HPDE6-E6E7 (cell line): ENCODE data around the gene CPS1.

Experiments used
- DNase-seq: peaks from one replicate; pipeline ENCODE4 v3.0.0; 2011; ENCODE audit warnings: missing footprints; ENCODE audit errors: extremely low spot score

Gene CPS1

DNA sequence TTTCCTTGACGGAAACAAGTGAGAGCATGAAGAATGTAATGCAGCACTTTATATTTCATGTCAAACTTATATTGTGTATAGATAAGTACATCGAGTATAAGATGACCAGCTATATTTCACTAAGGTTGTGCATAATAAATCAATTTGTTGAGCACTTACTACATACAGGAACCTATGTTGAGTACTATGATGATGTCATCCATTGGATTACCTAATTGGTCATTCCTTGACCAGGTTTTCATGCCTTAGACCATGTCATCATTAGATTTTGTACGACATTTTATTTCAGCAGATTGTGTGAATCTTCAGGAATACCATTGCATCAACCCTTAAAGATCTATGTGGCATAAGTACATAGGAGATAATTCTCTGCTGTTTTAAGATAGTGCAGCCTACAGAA, 119.7 kb downstream of the CPS1 start:
- no peak for DNase-seq

DNA sequence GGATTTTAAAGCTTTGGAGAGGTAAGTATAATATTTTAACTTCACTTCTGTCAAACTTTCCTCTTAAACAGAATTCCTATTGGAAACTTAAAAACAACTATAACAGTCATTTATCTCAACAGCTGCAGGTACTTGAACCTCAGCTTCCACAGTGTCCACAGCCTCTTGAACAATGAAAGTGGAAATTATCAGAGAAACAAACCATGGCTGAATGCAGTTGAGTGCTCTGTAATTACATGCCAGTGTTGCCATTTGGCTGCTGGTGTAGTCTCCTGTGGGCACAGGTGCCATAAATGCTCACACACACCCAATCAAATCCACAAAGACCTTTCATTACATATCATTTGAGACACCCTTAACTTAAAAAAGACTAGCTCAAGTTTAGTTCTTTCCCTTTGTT, 125.1 kb downstream of the CPS1 start:
- no peak for DNase-seq

DNA sequence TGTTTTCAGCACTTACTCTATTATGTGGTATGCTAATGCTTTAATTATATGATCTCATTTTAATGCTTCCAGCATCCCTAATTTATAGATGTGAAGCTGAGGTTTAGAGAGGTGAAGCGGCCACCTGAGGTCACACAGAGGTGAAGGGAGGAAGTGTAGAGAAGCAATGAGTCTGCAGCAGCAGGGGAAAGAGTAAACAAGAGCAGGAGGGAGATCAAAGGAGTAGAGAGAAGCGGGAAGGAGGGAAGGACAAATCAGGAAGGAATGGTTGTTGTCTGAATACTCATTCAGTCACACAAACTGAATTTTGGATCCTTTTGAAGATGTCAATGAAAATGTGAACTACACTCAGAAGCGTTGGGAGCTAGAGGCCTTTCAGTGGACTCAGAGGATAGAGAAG, 130.0 kb downstream of the CPS1 start:
- no peak for DNase-seq

- DNase-seq: no peak
These were observed 131.5 kb downstream of the CPS1 start for GRCh38 chr2:210687786-210688470.

DNA sequence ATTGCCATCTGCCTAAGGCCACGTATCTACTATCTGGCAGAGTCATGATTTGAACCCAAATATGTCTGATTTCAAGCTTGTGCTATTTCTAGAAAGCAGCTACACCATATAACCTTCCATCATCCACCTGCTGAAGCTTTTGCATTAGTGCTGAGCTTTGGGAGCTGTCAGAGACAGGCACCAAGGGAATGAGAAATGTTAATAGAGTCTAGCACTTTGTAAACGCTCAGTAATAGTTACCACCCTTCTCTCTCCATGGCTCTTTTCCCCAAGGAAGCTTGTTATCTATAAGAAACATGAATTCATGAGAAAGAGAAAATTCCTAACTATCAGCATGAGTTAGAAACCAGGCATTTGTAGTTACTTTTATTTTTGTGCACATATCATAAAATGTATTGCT, 151.5 kb downstream of the CPS1 start:
- no peak for DNase-seq

DNA sequence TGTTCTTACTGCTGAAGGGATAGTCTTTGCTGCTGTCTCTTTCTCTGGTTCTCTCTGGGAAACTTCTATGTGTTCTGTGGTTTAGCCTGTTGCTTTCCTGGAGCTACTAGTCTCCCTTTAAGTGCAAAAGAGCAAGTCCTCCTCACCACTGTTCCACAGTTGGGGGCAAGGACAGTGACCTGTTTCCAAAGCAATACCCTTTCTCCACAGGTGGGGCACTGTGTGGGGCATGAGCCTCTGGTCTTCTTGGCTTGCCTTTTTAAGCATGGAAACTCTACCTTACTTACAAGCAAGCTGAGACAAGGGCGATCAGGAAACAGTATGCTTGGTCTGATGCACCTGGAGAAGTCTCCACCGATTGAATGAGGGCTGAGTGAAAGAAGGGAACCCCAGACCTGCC, 156.7 kb downstream of the CPS1 start:
- DNase-seq: no peak

DNA sequence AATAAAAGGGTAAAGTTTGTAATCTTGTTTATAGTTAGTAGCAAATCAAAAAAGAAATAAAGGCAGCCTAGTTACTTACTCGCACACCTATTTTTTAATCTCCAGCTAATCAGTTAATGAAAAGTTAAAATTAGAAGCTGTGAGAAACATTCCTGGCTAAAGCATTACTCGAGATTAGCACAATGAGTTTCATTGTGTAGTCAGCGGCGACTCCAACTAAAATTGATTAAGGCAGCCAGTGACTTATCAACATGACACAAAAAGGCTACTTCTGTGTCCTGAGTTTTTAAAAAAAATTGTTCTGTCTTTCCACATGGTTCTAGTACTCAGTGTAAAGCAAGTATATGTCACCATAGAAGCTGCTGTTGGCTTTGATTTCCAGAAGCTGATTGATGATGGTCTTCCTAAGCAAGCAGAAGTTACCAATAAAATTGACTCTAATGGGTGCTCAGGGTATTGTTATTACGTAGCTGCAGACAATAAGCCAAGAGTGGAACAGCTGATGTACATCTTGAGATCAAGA, 159.2 kb downstream of the CPS1 start:
- DNase-seq: no peak

- no peak for DNase-seq
These were observed 162.1 kb downstream of the CPS1 start for GRCh38 chr2:210718503-210718902.

GRCh38 chr2:210722092-210722491, 165.7 kb downstream of the CPS1 start:
- DNase-seq: no peak

DNA sequence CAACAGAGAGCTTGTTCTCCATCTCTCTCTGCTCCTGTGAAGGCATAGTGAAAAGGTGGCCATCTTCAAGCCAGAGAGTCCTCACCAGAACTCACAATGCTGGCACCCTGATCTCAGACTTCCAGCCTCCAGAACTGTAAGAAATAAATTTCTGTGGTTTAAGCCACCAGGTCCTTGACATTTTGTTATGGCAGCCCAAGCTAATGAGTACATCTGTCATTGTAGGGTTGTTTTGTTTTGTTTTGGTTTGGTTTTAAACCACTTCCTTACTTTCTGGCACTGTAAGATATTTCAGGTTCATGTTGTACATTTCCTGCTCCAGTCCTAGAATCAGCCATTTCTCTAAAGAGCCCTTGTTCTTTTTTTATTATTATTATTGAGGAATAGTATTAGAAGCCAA, 171.2 kb downstream of the CPS1 start:
- no peak for DNase-seq
